HG03159 (cell line): Measurements from ENCODE around the gene DEPP1.

Experiments used
- ATAC-seq: cut with Tn5 transposase; IDR thresholded peaks from one replicate; pipeline ENCODE4 v1.9.1; 2021; ENCODE audit warnings: mild to moderate bottlenecking, moderate library complexity; ENCODE audit not compliant: unreplicated experiment

The DEPP1 gene

GRCh38 chr10:44993922-44994751 is 15.5 kb upstream of the DEPP1 start:
- ATAC-seq, result no peak

- ATAC-seq, result no peak
Observed at GRCh38 chr10:44993226-44993921, 14.8 kb upstream of the DEPP1 start.

- no peak for ATAC-seq
Observed at GRCh38 chr10:44992732-44993225, 14.2 kb upstream of the DEPP1 start.

GRCh38 chr10:44992070-44992731 is 13.6 kb upstream of the DEPP1 start:
- no peak for ATAC-seq

GRCh38 chr10:44991571-44991970 is 13.0 kb upstream of the DEPP1 start:
- ATAC-seq, result no peak

- no peak for ATAC-seq
Observed at GRCh38 chr10:44990965-44991364, 12.4 kb upstream of the DEPP1 start.

- ATAC-seq, result no peak
Observed at GRCh38 chr10:44990302-44990655, 11.7 kb upstream of the DEPP1 start.

GRCh38 chr10:44989597-44990301 is 11.1 kb upstream of the DEPP1 start:
- ATAC-seq, result no peak

GRCh38 chr10:44988957-44989585 is 10.5 kb upstream of the DEPP1 start:
- no peak for ATAC-seq

GRCh38 chr10:44986670-44987069 is 8.1 kb upstream of the DEPP1 start:
- no peak for ATAC-seq

GRCh38 chr10:44986179-44986578 is 7.6 kb upstream of the DEPP1 start:
- no peak for ATAC-seq

GRCh38 chr10:44985175-44985681 is 6.6 kb upstream of the DEPP1 start:
- no peak for ATAC-seq

- no peak for ATAC-seq
Observed at GRCh38 chr10:44984671-44985101, 6.1 kb upstream of the DEPP1 start.

GRCh38 chr10:44983895-44984278 is 5.3 kb upstream of the DEPP1 start:
- no peak for ATAC-seq

- ATAC-seq, result no peak
Observed at GRCh38 chr10:44983066-44983894, 4.7 kb upstream of the DEPP1 start.

- ATAC-seq, result no peak
Observed at GRCh38 chr10:44982496-44982895, 3.9 kb upstream of the DEPP1 start.

- no peak for ATAC-seq
Observed at GRCh38 chr10:44982114-44982460, 3.5 kb upstream of the DEPP1 start.

- ATAC-seq, result peak; percentile 67
Observed at GRCh38 chr10:44981172-44982113, 2.8 kb upstream of the DEPP1 start.
